Measurements from ENCODE around the gene SSBP4.

- TF ChIP-seq POLR2AphosphoS5 (IDR thresholded peaks at IDR 0.05; ENCODE audit: low read depth, low read length), result no peak
- TF ChIP-seq CTCF (IDR thresholded peaks at IDR 0.05), result no peak
- no peak for TF ChIP-seq JUND (IDR thresholded peaks at IDR 0.05)
- TF ChIP-seq YY1 (IDR thresholded peaks at IDR 0.05; ENCODE audit: low read depth), result no peak
- TF ChIP-seq IRF3 (IDR thresholded peaks at IDR 0.05; ENCODE audit: low read depth, low read length), result no peak
- TF ChIP-seq EZH2phosphoT487 (IDR thresholded peaks at IDR 0.05; ENCODE audit: borderline replicate concordance, low read depth), result no peak
- TF ChIP-seq MAX (IDR thresholded peaks at IDR 0.05; ENCODE audit: low read depth), result no peak
Observed at GRCh38 chr19:18476507-18477041, 57.4 kb downstream of the SSBP4 start.
